ENCODE data around the gene MAD1L1.

MAD1L1 gene

GRCh38 chr7:1907751-1908365 lies 324.9 kb downstream of the MAD1L1 start:
- ATAC-seq = no peak

GRCh38 chr7:1906988-1907745 lies 325.6 kb downstream of the MAD1L1 start:
- no peak for ATAC-seq
- TF ChIP-seq OSR1 (CRISPR knock-in tag; IDR thresholded peaks at IDR 0.05) = no peak
- no peak for TF ChIP-seq GLIS3 (CRISPR knock-in tag; IDR thresholded peaks at IDR 0.05)
- TF ChIP-seq TOX (CRISPR knock-in tag; IDR thresholded peaks at IDR 0.05; ENCODE audit: borderline replicate concordance) = no peak
- TF ChIP-seq ISL1 (CRISPR knock-in tag; IDR thresholded peaks at IDR 0.05) = no peak
- no peak for TF ChIP-seq POU6F1 (CRISPR knock-in tag; IDR thresholded peaks at IDR 0.05; ENCODE audit: borderline replicate concordance, low read depth)
- no peak for TF ChIP-seq ESRRG (CRISPR knock-in tag; IDR thresholded peaks at IDR 0.05)
- TF ChIP-seq CREB5 (CRISPR knock-in tag; IDR thresholded peaks at IDR 0.05; ENCODE audit: low read depth) = no peak
- TF ChIP-seq CSDC2 (CRISPR knock-in tag; IDR thresholded peaks at IDR 0.05) = no peak

More at GRCh38 chr7:1907751-1908365, 324.9 kb downstream of the MAD1L1 start:
- TF ChIP-seq TOX (CRISPR knock-in tag; IDR thresholded peaks at IDR 0.05; ENCODE audit: borderline replicate concordance) = no peak
- no peak for TF ChIP-seq ZC3H10 (CRISPR knock-in tag; IDR thresholded peaks at IDR 0.05)
- no peak for TF ChIP-seq ZFP30 (CRISPR knock-in tag; IDR thresholded peaks at IDR 0.05)
- TF ChIP-seq PATZ1 (CRISPR knock-in tag; IDR thresholded peaks at IDR 0.05; ENCODE audit: borderline replicate concordance) = no peak
- TF ChIP-seq CSDC2 (CRISPR knock-in tag; IDR thresholded peaks at IDR 0.05) = no peak
- TF ChIP-seq ZNF565 (CRISPR knock-in tag; conservative IDR thresholded peaks at IDR 0.05; ENCODE audit: low read depth) = no peak
- TF ChIP-seq ESRRG (CRISPR knock-in tag; IDR thresholded peaks at IDR 0.05) = no peak
- no peak for TF ChIP-seq BACH2 (CRISPR knock-in tag; IDR thresholded peaks at IDR 0.05; ENCODE audit: borderline replicate concordance)
- no peak for TF ChIP-seq POU6F1 (CRISPR knock-in tag; IDR thresholded peaks at IDR 0.05; ENCODE audit: borderline replicate concordance, low read depth)
- TF ChIP-seq GLIS3 (CRISPR knock-in tag; IDR thresholded peaks at IDR 0.05) = no peak
- no peak for TF ChIP-seq TCF4 (CRISPR knock-in tag; IDR thresholded peaks at IDR 0.05; ENCODE audit: borderline replicate concordance)
- no peak for TF ChIP-seq TSHZ2 (CRISPR knock-in tag; IDR thresholded peaks at IDR 0.05)
- TF ChIP-seq SNAI2 (CRISPR knock-in tag; IDR thresholded peaks at IDR 0.05) = no peak
- TF ChIP-seq ARNTL (CRISPR knock-in tag; IDR thresholded peaks at IDR 0.05; ENCODE audit: borderline replicate concordance, low read depth) = no peak
- no peak for TF ChIP-seq ISL1 (CRISPR knock-in tag; IDR thresholded peaks at IDR 0.05)
- no peak for TF ChIP-seq ZNF70 (CRISPR knock-in tag; IDR thresholded peaks at IDR 0.05)
- no peak for TF ChIP-seq ZNF8 (CRISPR knock-in tag; IDR thresholded peaks at IDR 0.05)
- TF ChIP-seq CSRNP3 (CRISPR knock-in tag; IDR thresholded peaks at IDR 0.05) = no peak
- TF ChIP-seq OSR1 (CRISPR knock-in tag; IDR thresholded peaks at IDR 0.05) = no peak
- TF ChIP-seq PPARA (CRISPR knock-in tag; IDR thresholded peaks at IDR 0.05; ENCODE audit: borderline replicate concordance) = no peak

Data from SK-N-SH treated with all-trans-retinoic acid at 6 μM for 48 hours (cell line).